SH-SY5Y (cell line): ENCODE results near the gene EFCAB8.

ENCODE experiments used
- GATA2 ChIP-seq: IDR thresholded peaks from 2 replicates; pipeline ENCODE4 v1.6.1; 2011; ENCODE audit warnings: mild to moderate bottlenecking, low read depth, low read length
- GATA3 ChIP-seq: IDR thresholded peaks from 2 replicates; pipeline ENCODE4 v1.6.1; 2011; ENCODE audit warnings: low read depth, mild to moderate bottlenecking, low read length, moderate library complexity

DNA sequence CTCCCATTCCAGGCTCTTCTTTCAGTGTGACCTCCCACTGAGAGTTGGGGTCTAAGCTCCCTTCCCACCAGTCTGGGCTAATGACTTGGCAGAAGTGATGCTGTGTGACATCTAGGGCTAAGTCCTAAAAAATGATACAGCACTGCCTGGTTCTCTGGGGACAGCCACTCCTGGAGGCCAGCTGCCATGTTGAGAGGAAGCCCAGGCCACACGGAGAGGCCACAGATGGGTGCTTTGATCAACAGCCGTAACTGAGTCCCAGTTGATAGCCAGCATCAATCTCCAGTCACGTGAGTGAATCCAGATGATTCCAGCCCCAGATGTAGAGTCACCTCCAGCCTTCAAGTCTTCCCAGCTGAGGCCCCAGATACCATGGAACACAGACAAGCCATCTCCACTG lies 131.7 kb downstream of the EFCAB8 start:
- TF ChIP-seq GATA2 (no peak), GATA3 (no peak)
